Astrocyte (in vitro differentiated cells and primary cell): ENCODE results near the gene KRTAP5-8. TPM values are rescaled to one million over a fixed set of nuclear protein-coding genes. Genes with fewer than 3 reads are reported as not detected.
"Not testable (repeated sequence)": the region's sequence is repeated elsewhere in the genome, so short reads cannot be mapped to it uniquely, and the experiment has no call there.

Source experiments
- DNase-seq: peaks from one replicate; pipeline ENCODE4 v3.0.0-alpha.2; 2010; ENCODE audit warnings: low read depth
- FAIRE-seq: peaks from 2 replicates; lab custom pipeline; 2011; peaks lifted over from hg19 to GRCh38; lab: Jason Lieb, UNC
- H2AFZ ChIP-seq: 2 replicates; pipeline ENCODE4 v1.6.0; 2012; ENCODE audit warnings: low read depth, low read length, inconsistent platforms
- H3K27ac ChIP-seq: 2 replicates; pipeline ENCODE4 v1.5.1; 2011; ENCODE audit warnings: low read depth, low read length, inconsistent platforms
- H3K27me3 ChIP-seq: 2 replicates; pipeline ENCODE4 v1.6.0; 2011; ENCODE audit warnings: low read length, inconsistent platforms; ENCODE audit not compliant: insufficient read depth
- H3K36me3 ChIP-seq: 2 replicates; pipeline ENCODE4 v1.5.1; 2011; ENCODE audit warnings: low read length, inconsistent platforms; ENCODE audit not compliant: insufficient read depth
- H3K4me1 ChIP-seq: 2 replicates; pipeline ENCODE4 v1.5.1; 2011; ENCODE audit warnings: low read length, inconsistent platforms; ENCODE audit not compliant: insufficient read depth
- H3K4me2 ChIP-seq: 2 replicates; pipeline ENCODE4 v1.6.0; 2012; ENCODE audit warnings: low read length, inconsistent platforms
- H3K4me3 ChIP-seq: 2 replicates; pipeline ENCODE4 v1.5.1; 2011; ENCODE audit warnings: low read depth, mild to moderate bottlenecking, low read length, inconsistent platforms; ENCODE audit not compliant: insufficient read depth
- H3K79me2 ChIP-seq: 2 replicates; pipeline ENCODE4 v1.6.0; 2012; ENCODE audit warnings: mild to moderate bottlenecking, low read length, inconsistent platforms; ENCODE audit not compliant: insufficient read depth
- H3K9ac ChIP-seq: 2 replicates; pipeline ENCODE4 v1.6.0; 2012; ENCODE audit warnings: mild to moderate bottlenecking, low read length, inconsistent platforms
- H3K9me3 ChIP-seq: 2 replicates; pipeline ENCODE4 v1.5.1; 2012; ENCODE audit warnings: low read depth, mild to moderate bottlenecking, low read length, inconsistent platforms; ENCODE audit not compliant: insufficient read depth
- H4K20me1 ChIP-seq: 2 replicates; pipeline ENCODE4 v1.6.0; 2012; ENCODE audit warnings: low read length, inconsistent platforms; ENCODE audit not compliant: insufficient read depth
- H3K27ac Mint-ChIP-seq: one replicate; pipeline ENCODE4 v1.8.0; 2021; ENCODE audit warnings: mild to moderate bottlenecking, mixed read lengths; ENCODE audit not compliant: unreplicated experiment
- H3K27me3 Mint-ChIP-seq: one replicate; pipeline ENCODE4 v1.8.0; 2021; ENCODE audit warnings: low read depth, mixed read lengths; ENCODE audit not compliant: unreplicated experiment
- H3K36me3 Mint-ChIP-seq: one replicate; pipeline ENCODE4 v1.8.0; 2021; ENCODE audit warnings: low read depth, mixed read lengths; ENCODE audit not compliant: unreplicated experiment
- H3K4me1 Mint-ChIP-seq: one replicate; pipeline ENCODE4 v1.8.0; 2021; ENCODE audit warnings: low read depth, mixed read lengths; ENCODE audit not compliant: unreplicated experiment
- H3K4me3 Mint-ChIP-seq: one replicate; pipeline ENCODE4 v1.8.0; 2021; ENCODE audit warnings: mild to moderate bottlenecking, moderate library complexity, mixed read lengths; ENCODE audit not compliant: unreplicated experiment
- H3K9me3 Mint-ChIP-seq: one replicate; pipeline ENCODE4 v1.8.0; 2021; ENCODE audit warnings: mild to moderate bottlenecking, mixed read lengths; ENCODE audit not compliant: unreplicated experiment
- CTCF ChIP-seq: IDR thresholded peaks from 2 replicates; pipeline ENCODE4 v1.5.1; 2011; ENCODE audit warnings: low read depth, mild to moderate bottlenecking, inconsistent platforms, low read length, moderate library complexity; ENCODE audit not compliant: insufficient read depth
- EZH2 ChIP-seq: IDR thresholded peaks from 2 replicates; pipeline ENCODE4 v1.6.1; 2012; ENCODE audit warnings: mild to moderate bottlenecking, low read length, inconsistent platforms; ENCODE audit not compliant: insufficient read depth
- total RNA-seq: library from RNA; stranded (reverse); gene quantifications from 2 replicates; pipeline ENCODE4 v1.2.1, GENCODE V29; 2021

KRTAP5-8 gene
- total RNA-seq, 1 donor from 2014 or later: not detected

GRCh38 chr11:71566626-71567599, 29.1 kb downstream of the KRTAP5-8 start:
- H3K4me1 Mint-ChIP-seq, H3K27me3 ChIP-seq, H3K9me3 Mint-ChIP-seq, H3K27ac ChIP-seq, DNase-seq, H3K27ac Mint-ChIP-seq, H3K36me3 ChIP-seq, H3K9ac ChIP-seq, H3K9me3 ChIP-seq, H3K79me2 ChIP-seq, H3K4me3 ChIP-seq, FAIRE-seq, H3K4me3 Mint-ChIP-seq, H3K4me2 ChIP-seq, H2AFZ ChIP-seq, H3K36me3 Mint-ChIP-seq, H3K4me1 ChIP-seq, H4K20me1 ChIP-seq: not testable (repeated sequence)
- H3K27me3 Mint-ChIP-seq: peaks cover 56% of the 10 kb centered on the region

GRCh38 chr11:71567633-71568032, 29.8 kb downstream of the KRTAP5-8 start:
- H3K79me2 ChIP-seq, H3K27ac Mint-ChIP-seq, H3K9me3 Mint-ChIP-seq, FAIRE-seq, DNase-seq, H3K4me2 ChIP-seq, H3K9me3 ChIP-seq, H3K36me3 Mint-ChIP-seq, H3K27ac ChIP-seq, H4K20me1 ChIP-seq, H3K9ac ChIP-seq, H3K36me3 ChIP-seq, H3K4me3 Mint-ChIP-seq, H3K4me1 ChIP-seq, H3K27me3 ChIP-seq, H3K4me1 Mint-ChIP-seq, H3K4me3 ChIP-seq, H2AFZ ChIP-seq: not testable (repeated sequence)
- peaks cover 56% of the 10 kb centered on the region for H3K27me3 Mint-ChIP-seq

- H3K27me3 ChIP-seq: no peaks in the 10 kb centered on the region
- no peaks in the 10 kb centered on the region for H4K20me1 ChIP-seq
- no peak overlapping the region for H3K9ac ChIP-seq
- H3K4me1 ChIP-seq: no peaks in the 10 kb centered on the region
- no peak overlapping the region for H2AFZ ChIP-seq
- H3K9me3 ChIP-seq: no peaks in the 10 kb centered on the region
- H3K9me3 Mint-ChIP-seq: peaks cover 2% of the 10 kb centered on the region
- DNase-seq (no peak), FAIRE-seq (no peak)
- no peaks in the 10 kb centered on the region for H3K36me3 Mint-ChIP-seq
- H3K27me3 Mint-ChIP-seq: peaks cover 54% of the 10 kb centered on the region
- no peak overlapping the region for H3K27ac Mint-ChIP-seq
- H3K79me2 ChIP-seq: no peaks in the 10 kb centered on the region
- no peak overlapping the region for H3K4me3 ChIP-seq
- no peak for TF ChIP-seq EZH2
- TF ChIP-seq CTCF: no peak
- H3K27ac ChIP-seq: no peak overlapping the region
- H3K36me3 ChIP-seq: no peaks in the 10 kb centered on the region
- H3K4me2 ChIP-seq: no peak overlapping the region
- H3K4me1 Mint-ChIP-seq: no peaks in the 10 kb centered on the region
- no peak overlapping the region for H3K4me3 Mint-ChIP-seq
Observed at GRCh38 chr11:71568704-71569349, 31.0 kb downstream of the KRTAP5-8 start.

- H3K79me2 ChIP-seq, H3K27ac ChIP-seq, FAIRE-seq, H4K20me1 ChIP-seq, H3K27ac Mint-ChIP-seq, DNase-seq, H3K4me3 Mint-ChIP-seq, H3K9me3 ChIP-seq, H3K9me3 Mint-ChIP-seq, H3K27me3 ChIP-seq, H3K36me3 Mint-ChIP-seq, H3K9ac ChIP-seq, H3K4me1 ChIP-seq, H3K4me3 ChIP-seq, H3K4me2 ChIP-seq, H2AFZ ChIP-seq, H3K4me1 Mint-ChIP-seq, H3K36me3 ChIP-seq: not testable (repeated sequence)
- peaks cover 58% of the 10 kb centered on the region for H3K27me3 Mint-ChIP-seq
Observed at GRCh38 chr11:71571101-71571850, 33.5 kb downstream of the KRTAP5-8 start.
